IPS-15b (cell line): ENCODE measurements around the gene KNL1.
"Not testable (repeated sequence)": the region's sequence is repeated elsewhere in the genome, so short reads cannot be mapped to it uniquely, and the experiment has no call there.

Source experiments
- H3K27me3 ChIP-seq: one replicate; pipeline ENCODE4 v1.6.1; 2013; ENCODE audit warnings: low read length; ENCODE audit not compliant: control insufficient read depth, insufficient read depth
- H3K36me3 ChIP-seq: one replicate; pipeline ENCODE4 v1.6.1; 2013; ENCODE audit warnings: low read length; ENCODE audit not compliant: control insufficient read depth, insufficient read depth
- H3K4me1 ChIP-seq: one replicate; pipeline ENCODE4 v1.6.1; 2013; ENCODE audit warnings: mild to moderate bottlenecking, low read length; ENCODE audit not compliant: control insufficient read depth, insufficient read depth
- H3K4me3 ChIP-seq: one replicate; pipeline ENCODE4 v1.5.1; 2013; ENCODE audit warnings: low read depth, low read length
- H3K9ac ChIP-seq: one replicate; pipeline ENCODE4 v1.6.1; 2013; ENCODE audit warnings: low read depth, mild to moderate bottlenecking, low read length
- H3K9me3 ChIP-seq: one replicate; pipeline ENCODE4 v1.6.1; 2013; ENCODE audit warnings: mild to moderate bottlenecking, low read length; ENCODE audit not compliant: control insufficient read depth, insufficient read depth

KNL1 gene

DNA sequence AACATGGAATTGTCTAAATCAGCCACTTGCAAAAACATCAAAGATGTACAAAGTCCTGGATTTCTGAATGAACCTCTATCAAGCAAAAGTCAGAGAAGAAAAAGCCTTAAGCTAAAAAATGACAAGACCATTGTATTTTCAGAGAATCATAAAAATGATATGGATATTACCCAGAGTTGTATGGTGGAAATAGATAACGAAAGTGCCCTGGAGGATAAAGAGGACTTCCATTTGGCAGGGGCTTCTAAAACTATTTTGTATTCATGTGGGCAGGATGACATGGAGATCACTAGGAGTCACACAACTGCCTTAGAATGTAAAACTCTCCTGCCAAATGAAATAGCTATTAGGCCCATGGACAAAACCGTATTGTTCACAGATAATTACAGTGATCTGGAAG, 29.3 kb downstream of the KNL1 start:
- Histone ChIP-seq H3K4me3 (no peak overlapping the region), H3K4me1 (no peaks in the 10 kb centered on the region), H3K9ac (no peak overlapping the region), H3K36me3 (no peaks in the 10 kb centered on the region), H3K27me3 (no peaks in the 10 kb centered on the region), H3K9me3 (no peaks in the 10 kb centered on the region)

DNA sequence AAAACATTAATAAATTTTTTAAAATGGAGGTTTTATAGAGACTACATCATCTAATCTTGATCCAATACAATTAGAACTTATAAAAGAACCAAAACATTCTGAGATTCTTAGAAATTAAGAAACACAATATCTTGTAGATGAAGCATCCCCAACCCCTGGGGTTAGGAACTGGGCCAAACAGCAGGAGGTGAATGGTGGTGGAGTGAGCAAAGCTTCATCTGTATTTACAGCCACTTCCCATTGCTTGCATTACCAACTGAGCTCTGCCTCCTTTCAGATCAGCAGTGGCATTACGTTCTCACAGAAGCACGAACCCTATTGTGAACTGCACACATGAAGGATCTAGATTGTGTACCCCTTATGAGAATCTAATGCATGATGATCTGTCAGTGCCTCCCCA, 36.3 kb downstream of the KNL1 start:
- Histone ChIP-seq H3K27me3 (no peaks in the 10 kb centered on the region), H3K36me3 (peaks cover 4% of the 10 kb centered on the region), H3K9me3 (no peaks in the 10 kb centered on the region)

DNA sequence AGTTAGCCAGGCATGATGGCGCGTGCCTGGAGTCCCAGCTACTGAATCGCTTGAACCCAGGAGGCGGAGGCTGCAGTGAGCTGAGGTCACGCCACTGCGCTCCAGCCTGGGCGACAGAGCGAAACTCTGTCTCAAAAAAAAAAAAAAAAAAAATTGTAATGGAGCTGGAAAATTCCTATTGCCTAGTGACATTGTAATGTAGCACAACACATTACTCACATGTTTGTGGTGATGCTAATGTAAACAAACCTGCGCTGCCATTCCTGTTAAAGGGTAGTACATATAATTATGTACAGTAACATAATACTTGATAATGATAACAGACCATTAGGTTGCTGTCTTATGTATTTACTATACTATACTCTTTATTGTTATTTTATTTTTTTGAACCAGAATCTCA, 39.1 kb downstream of the KNL1 start:
- no peak overlapping the region for H3K4me3 ChIP-seq
- H3K9ac ChIP-seq: no peak overlapping the region
- no peaks in the 10 kb centered on the region for H3K9me3 ChIP-seq
- peaks cover 7% of the 10 kb centered on the region for H3K36me3 ChIP-seq
- no peaks in the 10 kb centered on the region for H3K27me3 ChIP-seq
- H3K4me1 ChIP-seq: no peaks in the 10 kb centered on the region

More for the DNA sequence above, 36.3 kb downstream of the KNL1 start:
- H3K4me3 ChIP-seq: no peak overlapping the region
- H3K4me1 ChIP-seq: no peaks in the 10 kb centered on the region
- no peak overlapping the region for H3K9ac ChIP-seq

DNA sequence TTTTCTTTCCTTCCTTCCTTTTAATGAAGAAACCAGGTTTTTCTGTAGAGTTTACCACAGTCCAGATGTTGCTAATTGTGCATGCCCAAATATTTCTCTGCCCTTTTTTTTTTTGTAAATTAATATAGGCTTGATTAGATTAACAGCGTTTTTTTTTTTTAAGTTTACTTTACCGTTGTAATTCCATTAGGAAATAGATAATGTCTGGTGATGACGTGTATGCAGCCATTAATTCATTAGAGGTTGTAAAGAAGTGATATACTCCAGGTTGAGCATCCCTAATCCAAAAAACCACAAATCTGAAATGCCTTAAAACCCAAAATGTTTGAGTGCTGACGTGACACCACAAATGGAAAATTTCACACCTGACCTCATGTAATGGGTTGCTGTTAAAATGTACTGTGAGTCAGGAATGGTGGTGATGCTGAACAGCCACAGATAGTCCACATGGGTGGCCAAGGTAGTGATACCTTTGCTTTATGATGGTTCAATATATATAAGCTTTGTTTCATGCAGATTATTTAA, 43.2 kb downstream of the KNL1 start:
- Histone ChIP-seq H3K36me3 (peaks cover 5% of the 10 kb centered on the region), H3K27me3 (no peaks in the 10 kb centered on the region), H3K4me3 (no peak overlapping the region), H3K9me3 (no peaks in the 10 kb centered on the region), H3K4me1 (no peaks in the 10 kb centered on the region), H3K9ac (no peak overlapping the region)

DNA sequence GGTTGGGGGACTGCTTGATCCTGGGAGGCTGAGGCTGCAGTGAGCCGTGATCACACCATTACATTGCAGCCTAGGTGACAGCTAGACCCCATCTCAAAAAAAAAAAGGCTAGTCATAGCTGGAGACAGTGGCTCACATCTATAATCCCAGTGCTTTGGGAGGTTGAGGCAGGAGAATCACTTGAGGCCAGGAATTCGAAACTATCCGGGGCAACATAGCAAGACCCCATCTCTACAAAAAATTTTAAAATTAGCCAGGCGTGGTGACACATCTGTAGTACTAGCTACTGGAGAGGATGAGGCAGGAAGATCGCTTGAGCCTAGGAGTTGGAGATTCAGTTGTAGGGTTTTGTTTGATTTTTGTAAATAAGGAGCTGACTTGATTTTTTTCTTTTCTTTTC, 45.6 kb downstream of the KNL1 start:
- peaks cover 3% of the 10 kb centered on the region for H3K36me3 ChIP-seq
- no peak overlapping the region for H3K4me3 ChIP-seq
- no peaks in the 10 kb centered on the region for H3K4me1 ChIP-seq
- no peak overlapping the region for H3K9ac ChIP-seq
- H3K9me3 ChIP-seq: no peaks in the 10 kb centered on the region
- H3K27me3 ChIP-seq: no peaks in the 10 kb centered on the region

DNA sequence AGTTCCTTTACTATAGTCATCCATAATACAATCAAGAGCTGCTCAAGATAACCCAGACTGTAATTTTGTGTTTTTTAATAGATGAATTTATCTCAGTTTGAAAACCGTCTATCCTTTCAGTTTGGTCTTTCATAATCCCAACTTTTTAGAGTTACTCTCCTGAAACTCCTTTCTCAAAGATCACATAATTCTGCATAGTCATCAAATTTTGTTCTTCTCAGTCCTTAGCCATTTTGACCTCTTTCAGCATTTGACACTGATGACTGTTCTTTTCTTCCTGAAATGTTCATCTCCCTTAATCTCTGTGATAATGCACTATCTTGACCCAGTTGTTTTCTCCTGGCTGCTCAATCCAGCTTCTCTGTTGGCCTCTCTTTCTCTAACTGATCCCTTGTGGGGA, 53.5 kb downstream of the KNL1 start:
- H3K36me3 ChIP-seq: peaks cover under 1% of the 10 kb centered on the region
- no peak overlapping the region for H3K4me3 ChIP-seq
- no peaks in the 10 kb centered on the region for H3K27me3 ChIP-seq

DNA sequence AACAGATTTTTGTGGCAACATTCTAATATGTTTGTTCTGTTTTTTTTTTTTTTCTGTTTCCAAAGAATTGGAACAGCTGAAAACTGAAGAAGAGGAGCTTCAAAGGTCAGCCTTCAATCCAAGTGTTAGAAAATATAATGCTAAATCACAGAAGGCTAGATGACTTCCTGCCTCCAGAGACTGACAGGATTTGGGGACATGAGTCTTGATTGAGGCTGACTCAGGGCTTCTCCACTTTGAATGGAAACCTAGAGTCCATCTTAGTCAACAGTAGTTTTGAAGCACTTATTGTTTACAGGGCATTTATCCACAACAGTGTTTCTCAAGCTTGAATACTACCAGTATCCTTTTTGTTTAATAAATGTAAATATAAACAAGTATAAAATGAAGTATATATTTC, 56.4 kb downstream of the KNL1 start:
- no peak overlapping the region for H3K4me3 ChIP-seq
- H3K36me3 ChIP-seq: peaks cover 4% of the 10 kb centered on the region
- no peak overlapping the region for H3K9ac ChIP-seq
- no peaks in the 10 kb centered on the region for H3K27me3 ChIP-seq
- no peaks in the 10 kb centered on the region for H3K9me3 ChIP-seq
- H3K4me1 ChIP-seq: no peaks in the 10 kb centered on the region

More for the DNA sequence above, 53.5 kb downstream of the KNL1 start:
- Histone ChIP-seq H3K4me1 (no peaks in the 10 kb centered on the region), H3K9ac (no peak overlapping the region), H3K9me3 (no peaks in the 10 kb centered on the region)

DNA sequence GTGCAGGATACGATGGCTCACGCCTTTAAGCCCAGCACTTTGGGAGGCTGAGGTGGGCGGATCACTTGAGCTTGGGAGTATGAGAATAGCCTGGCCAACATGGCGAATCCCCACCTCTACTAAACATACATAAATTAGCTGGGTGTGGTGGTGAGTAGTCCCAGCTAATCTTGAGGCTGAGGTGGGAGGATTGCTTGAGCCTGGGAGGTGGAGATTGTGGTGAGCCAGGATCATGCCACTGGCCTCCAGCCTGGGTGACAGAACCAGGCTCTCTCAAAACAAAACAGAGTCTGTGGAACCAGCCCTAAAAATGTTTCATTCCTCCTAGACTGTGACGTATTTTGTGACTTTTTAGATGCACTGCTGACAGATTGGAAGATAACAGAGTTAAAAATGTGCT, 66.6 kb downstream of the KNL1 start:
- H3K4me3 ChIP-seq: no peak overlapping the region
- no peaks in the 10 kb centered on the region for H3K9me3 ChIP-seq
- no peak overlapping the region for H3K9ac ChIP-seq
- no peaks in the 10 kb centered on the region for H3K27me3 ChIP-seq
- H3K4me1 ChIP-seq: no peaks in the 10 kb centered on the region
- H3K36me3 ChIP-seq: peaks cover 3% of the 10 kb centered on the region

DNA sequence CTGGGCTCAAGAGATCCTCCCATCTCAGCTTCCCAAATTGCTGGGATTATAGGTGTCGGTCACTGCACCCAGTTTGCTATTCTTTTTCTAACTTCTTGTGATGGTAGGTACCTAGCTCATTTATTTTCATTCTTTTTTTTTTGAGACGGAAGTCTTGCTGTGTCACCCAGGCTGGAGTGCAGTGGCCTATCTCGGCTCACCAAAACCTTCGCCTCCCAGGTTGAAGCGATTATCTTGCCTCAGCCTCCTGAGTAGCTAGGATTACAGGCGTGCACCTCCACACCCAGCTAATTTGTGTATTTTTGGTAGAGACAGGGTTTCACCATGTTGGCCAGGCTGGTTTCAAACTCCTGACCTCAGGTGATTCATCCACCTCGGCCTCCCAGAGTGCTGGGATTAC, 70.9 kb downstream of the KNL1 start:
- Histone ChIP-seq H3K4me1 (no peaks in the 10 kb centered on the region), H3K9me3 (no peaks in the 10 kb centered on the region), H3K4me3 (no peak overlapping the region), H3K9ac (no peak overlapping the region), H3K27me3 (no peaks in the 10 kb centered on the region), H3K36me3 (no peaks in the 10 kb centered on the region)

DNA sequence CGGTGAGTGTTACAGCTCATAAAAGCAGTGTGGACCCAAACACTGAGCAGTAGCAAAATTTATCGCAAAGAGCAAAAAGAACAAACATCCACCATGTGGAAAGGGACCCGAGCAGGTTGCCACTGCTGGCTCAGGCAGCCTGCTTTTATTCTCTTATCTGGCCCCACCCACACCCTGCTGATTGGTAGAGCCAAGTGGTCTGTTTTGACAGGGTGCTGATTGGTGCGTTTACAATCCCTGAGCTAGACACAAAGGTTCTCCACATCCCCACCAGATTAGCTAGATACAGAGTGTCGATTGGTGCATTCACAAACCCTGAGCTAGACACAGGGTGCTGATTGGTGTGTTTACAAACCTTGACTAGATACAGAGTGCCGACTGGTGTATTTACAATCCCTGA, 82.2 kb downstream of the KNL1 start:
- H3K9me3 ChIP-seq, H3K36me3 ChIP-seq, H3K4me1 ChIP-seq, H3K9ac ChIP-seq, H3K27me3 ChIP-seq, H3K4me3 ChIP-seq: not testable (repeated sequence)

DNA sequence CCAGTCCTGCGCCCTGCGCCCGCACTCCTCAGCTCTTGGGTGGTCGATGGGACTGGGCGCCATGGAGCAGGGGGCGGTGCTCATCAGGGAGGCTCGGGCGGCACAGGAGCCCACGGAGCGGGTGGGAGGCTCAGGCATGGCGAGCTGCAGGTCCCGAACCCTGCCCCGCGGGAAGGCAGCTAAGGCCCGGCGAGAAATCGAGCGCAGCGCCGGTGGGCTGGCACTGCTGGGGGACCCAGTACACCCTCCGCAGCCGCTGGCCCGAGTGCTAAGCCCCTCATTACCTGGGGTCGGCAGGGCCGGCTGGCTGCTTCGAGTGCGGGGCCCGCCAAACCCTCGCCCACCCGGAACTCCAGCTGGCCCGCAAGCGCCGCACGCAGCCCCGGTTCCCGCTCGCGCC, 82.9 kb downstream of the KNL1 start:
- H3K4me3 ChIP-seq, H3K9me3 ChIP-seq, H3K9ac ChIP-seq, H3K4me1 ChIP-seq, H3K27me3 ChIP-seq, H3K36me3 ChIP-seq: not testable (repeated sequence)

DNA sequence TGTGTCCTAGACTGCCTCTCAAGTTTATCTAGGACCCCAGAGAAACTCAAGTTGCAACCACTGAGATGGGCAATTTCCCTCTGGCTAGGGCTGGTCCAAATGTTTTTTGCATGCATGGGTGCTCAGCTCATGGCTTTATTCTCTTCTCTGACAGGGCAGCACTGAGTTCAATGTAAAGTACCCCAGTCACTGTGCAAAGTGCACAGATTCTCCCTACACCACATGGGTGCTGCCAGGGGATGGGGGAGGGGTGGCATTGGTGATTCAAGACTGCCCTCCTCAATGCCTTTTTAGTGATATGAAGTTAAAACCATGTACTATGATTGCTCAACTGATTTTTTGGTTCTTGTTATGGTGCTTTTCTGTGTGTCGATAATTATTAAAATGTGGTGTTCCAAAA, 86.1 kb downstream of the KNL1 start:
- Histone ChIP-seq H3K9ac (no peak overlapping the region), H3K9me3 (no peaks in the 10 kb centered on the region)

DNA sequence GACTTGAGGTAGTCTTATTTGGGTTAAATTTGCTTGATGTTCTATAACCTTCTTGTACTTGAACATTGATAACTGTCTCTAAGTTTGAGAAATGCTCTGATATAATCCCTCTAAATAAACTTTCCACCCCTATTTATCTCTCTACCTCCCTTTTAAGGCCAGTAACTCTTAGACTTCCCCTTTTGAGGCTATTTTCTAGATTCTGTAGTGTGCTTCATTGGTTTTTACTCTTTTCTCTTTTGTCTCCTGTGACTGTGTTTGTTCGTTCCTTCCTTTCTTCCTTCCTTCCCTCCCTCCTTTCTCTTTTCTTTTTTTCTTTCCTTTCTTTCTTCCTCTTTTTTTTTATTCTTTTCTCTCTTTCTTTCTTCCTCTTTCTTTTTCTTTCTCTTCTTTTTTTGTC, 86.9 kb downstream of the KNL1 start:
- not testable (repeated sequence) for H3K9me3 ChIP-seq, H3K27me3 ChIP-seq, H3K4me1 ChIP-seq, H3K36me3 ChIP-seq, H3K4me3 ChIP-seq, H3K9ac ChIP-seq

More for the DNA sequence above, 86.1 kb downstream of the KNL1 start:
- Histone ChIP-seq H3K4me1 (no peaks in the 10 kb centered on the region), H3K4me3 (no peak overlapping the region), H3K36me3 (no peaks in the 10 kb centered on the region), H3K27me3 (no peaks in the 10 kb centered on the region)
